H1 (cell line): ENCODE data around the gene DVL1. TPM values are rescaled to one million over a fixed set of nuclear protein-coding genes. Genes with fewer than 3 reads are reported as not detected.

Experiments
- EGR1 ChIP-seq: IDR thresholded peaks from 2 replicates; pipeline ENCODE4 v1.6.1; 2011; ENCODE audit warnings: low read depth, low read length, borderline replicate concordance
- KDM4A ChIP-seq: IDR thresholded peaks from one replicate; pipeline ENCODE4 v1.7.1; 2012; ENCODE audit warnings: low read depth, mild to moderate bottlenecking, moderate library complexity, low read length, inconsistent platforms; ENCODE audit not compliant: severe bottlenecking
- NRF1 ChIP-seq: IDR thresholded peaks from 2 replicates; pipeline ENCODE4 v1.6.1; 2011; ENCODE audit warnings: mild to moderate bottlenecking, low read depth, low read length, improper control_type of control experiment
- SAP30 ChIP-seq: fragments of 300-600 bp; sonication (generic); IDR thresholded peaks from 2 replicates; pipeline ENCODE4 v1.7.1; 2012; ENCODE audit warnings: low read length, moderate library complexity, mild to moderate bottlenecking, inconsistent platforms; ENCODE audit not compliant: insufficient read depth, insufficient replicate concordance
- SIN3A ChIP-seq, 2 experiments: IDR thresholded peaks in 1 of 2; conservative IDR thresholded peaks in 1 of 2; 2 replicates each; pipeline ENCODE4 v1.6.1; 2011 to 2012; ENCODE audit warnings: low read length in 2 of 2, improper control_type of control experiment in 1 of 2, low read depth in 1 of 2, mild to moderate bottlenecking in 1 of 2
- TCF12 ChIP-seq: IDR thresholded peaks from 2 replicates; pipeline ENCODE4 v1.6.1; 2011; ENCODE audit warnings: low read depth, mild to moderate bottlenecking, low read length
- polyA plus RNA-seq, 7 experiments: library from polyadenylated mRNA; depleted of rRNA in 3 of 7; stranded (reverse) in 5 of 7; unstranded in 2 of 7; fragments of >200 nt in 5 of 7; fragments of 200-250 nt in 2 of 7; gene quantifications; 1 replicate in 5 of 7; 2 replicates in 1 of 7; 4 replicates in 1 of 7; pipeline versions ENCODE4 v1.2.1 to v1.2.3, GENCODE V29; 2011 to 2013; ENCODE audit warnings: missing spikeins in 2 of 7, mixed read lengths in 2 of 7
- total RNA-seq: library from RNA; stranded (reverse); fragmentation: NEBNext Ultra II Directional; extraction: Animal tissue kit (Norgen Biotek cat#: 25700); gene quantifications from 2 replicates; pipeline ENCODE4 v1.2.1, GENCODE V29; 2021
- TF ChIP-seq, protein P1 (sequence below): IDR thresholded peaks from 2 replicates; pipeline ENCODE4 v1.6.1; 2012; ENCODE audit warnings: inconsistent platforms

DVL1 gene
- total and polyA plus RNA-seq, 2 of the 8 experiments (the other 6 are each of a cell fraction or from before 2014, with no cell fraction given): 39.4 to 58.9 TPM

DNA sequence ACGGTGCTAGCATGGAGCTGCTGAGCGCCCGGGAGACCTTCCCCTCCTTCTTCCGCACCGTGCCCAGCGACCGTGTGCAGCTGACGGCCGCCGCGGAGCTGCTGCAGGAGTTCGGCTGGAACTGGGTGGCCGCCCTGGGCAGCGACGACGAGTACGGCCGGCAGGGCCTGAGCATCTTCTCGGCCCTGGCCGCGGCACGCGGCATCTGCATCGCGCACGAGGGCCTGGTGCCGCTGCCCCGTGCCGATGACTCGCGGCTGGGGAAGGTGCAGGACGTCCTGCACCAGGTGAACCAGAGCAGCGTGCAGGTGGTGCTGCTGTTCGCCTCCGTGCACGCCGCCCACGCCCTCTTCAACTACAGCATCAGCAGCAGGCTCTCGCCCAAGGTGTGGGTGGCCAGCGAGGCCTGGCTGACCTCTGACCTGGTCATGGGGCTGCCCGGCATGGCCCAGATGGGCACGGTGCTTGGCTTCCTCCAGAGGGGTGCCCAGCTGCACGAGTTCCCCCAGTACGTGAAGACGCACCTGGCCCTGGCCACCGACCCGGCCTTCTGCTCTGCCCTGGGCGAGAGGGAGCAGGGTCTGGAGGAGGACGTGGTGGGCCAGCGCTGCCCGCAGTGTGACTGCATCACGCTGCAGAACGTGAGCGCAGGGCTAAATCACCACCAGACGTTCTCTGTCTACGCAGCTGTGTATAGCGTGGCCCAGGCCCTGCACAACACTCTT, 17.0 kb downstream of the DVL1 start (continued):
- TF ChIP-seq NRF1: no peak
- no peak for TF ChIP-seq SAP30
- no peak for TF ChIP-seq KDM4A
- TF ChIP-seq SIN3A (conservative IDR thresholded peaks at IDR 0.05 in 1 of 2, IDR thresholded peaks at IDR 0.05 in 1 of 2; ENCODE audit: low read depth in 1 of 2, low read length in 2 of 2): no peak
- no peak for TF ChIP-seq TCF12
- TF ChIP-seq, protein P1, sequence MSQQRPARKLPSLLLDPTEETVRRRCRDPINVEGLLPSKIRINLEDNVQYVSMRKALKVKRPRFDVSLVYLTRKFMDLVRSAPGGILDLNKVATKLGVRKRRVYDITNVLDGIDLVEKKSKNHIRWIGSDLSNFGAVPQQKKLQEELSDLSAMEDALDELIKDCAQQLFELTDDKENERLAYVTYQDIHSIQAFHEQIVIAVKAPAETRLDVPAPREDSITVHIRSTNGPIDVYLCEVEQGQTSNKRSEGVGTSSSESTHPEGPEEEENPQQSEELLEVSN: no peak
- no peak for TF ChIP-seq EGR1
